Astrocyte of the spinal cord (primary cell): ENCODE measurements around the gene TM9SF1.

Source experiments
- DNase-seq: peaks from one replicate; pipeline ENCODE4 v3.0.0; 2011; ENCODE audit warnings: low read depth, low spot score
- H3K4me3 ChIP-seq: 2 replicates; pipeline ENCODE4 v1.5.1; 2011; ENCODE audit warnings: low read depth, mild to moderate bottlenecking, low read length, moderate library complexity
- in situ Hi-C: cut with HindIII; loops from 2 replicates; pipeline ENCODE4 v1.10.0; 2017; ENCODE audit warnings: low sequenced_read_pairs
- TF ChIP-seq, protein P1 (sequence below): IDR thresholded peaks from 2 replicates; pipeline ENCODE4 v1.5.1; 2012; ENCODE audit warnings: low read depth, mild to moderate bottlenecking, low read length, inconsistent platforms

TM9SF1 gene

DNA sequence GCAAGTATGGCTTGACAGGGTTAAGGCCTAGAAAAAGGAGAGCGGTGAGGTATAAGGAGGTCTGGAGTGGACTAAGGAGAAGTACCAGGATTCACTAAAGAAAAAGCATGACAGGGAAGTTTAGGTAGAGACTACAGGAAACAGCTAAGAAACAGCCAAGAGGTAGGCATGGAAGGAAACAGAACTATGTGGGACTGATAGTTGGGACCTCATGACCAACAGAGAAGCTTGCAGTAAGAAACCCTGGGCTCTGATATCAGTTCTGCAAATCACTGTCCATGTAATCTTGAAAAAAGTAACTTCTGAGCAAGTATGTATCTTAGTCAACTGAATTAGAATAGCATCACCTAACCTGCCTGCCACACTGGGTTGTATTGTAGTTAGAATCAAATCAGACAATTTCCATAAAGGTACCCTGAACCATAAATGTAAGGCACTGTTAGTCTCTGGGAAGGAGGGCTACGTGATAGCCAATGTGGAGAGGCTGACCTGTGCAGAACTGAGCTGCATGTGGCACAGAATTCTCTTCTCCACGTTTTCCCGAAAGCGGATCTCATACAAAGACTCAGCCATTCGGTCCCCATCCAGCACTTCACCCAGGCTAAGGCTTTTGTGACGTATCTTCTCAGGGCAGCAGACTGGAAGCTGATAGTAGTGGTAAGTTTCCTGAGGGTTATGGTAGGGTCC, 912 bp downstream of the TM9SF1 start:
- TF ChIP-seq, protein P1, sequence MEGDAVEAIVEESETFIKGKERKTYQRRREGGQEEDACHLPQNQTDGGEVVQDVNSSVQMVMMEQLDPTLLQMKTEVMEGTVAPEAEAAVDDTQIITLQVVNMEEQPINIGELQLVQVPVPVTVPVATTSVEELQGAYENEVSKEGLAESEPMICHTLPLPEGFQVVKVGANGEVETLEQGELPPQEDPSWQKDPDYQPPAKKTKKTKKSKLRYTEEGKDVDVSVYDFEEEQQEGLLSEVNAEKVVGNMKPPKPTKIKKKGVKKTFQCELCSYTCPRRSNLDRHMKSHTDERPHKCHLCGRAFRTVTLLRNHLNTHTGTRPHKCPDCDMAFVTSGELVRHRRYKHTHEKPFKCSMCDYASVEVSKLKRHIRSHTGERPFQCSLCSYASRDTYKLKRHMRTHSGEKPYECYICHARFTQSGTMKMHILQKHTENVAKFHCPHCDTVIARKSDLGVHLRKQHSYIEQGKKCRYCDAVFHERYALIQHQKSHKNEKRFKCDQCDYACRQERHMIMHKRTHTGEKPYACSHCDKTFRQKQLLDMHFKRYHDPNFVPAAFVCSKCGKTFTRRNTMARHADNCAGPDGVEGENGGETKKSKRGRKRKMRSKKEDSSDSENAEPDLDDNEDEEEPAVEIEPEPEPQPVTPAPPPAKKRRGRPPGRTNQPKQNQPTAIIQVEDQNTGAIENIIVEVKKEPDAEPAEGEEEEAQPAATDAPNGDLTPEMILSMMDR: no peak
- in situ Hi-C loops: no loop called here
- H3K4me3 ChIP-seq: peak overlapping the region; percentile 84
- no peak for DNase-seq

DNA sequence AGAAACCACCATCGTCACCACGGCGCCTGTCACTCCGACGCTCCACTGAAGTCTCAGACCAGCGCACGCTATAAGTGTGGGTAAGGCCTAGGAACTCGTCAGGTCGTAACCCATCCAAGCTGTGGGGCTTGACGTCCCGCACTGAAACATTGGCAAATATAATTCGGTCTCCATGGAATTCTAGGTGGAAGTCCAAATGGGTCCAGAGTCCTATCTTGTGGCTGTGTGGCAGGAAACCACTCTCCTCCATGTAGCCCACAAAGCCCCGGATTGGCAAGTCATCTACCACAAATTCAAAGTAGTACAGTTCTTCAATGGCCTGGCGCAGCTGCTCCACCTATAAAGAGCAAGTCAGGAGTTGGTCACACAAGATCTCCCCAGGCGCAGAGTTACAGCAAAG, 2.3 kb downstream of the TM9SF1 start:
- in situ Hi-C loops: no loop called here
- TF ChIP-seq, protein P1: no peak

DNA sequence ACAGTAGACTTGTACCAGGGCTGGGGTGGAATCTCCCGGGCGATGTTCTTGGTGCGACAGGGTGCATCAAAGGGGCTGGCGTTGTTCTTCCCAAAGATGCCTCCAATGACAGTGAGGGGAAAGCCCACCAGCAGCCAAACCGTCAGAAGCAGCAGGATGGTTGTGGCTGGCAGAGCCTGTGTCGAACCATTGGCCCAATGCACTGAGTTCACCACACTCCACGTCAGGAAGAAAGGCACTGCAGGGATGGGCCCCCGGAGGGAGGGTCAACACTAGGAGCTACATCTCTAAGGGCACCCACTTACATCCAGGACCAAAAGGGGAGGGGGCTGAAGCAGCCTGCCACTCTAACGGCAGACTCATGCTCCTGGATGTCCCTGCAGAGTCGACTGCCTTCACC, 4.8 kb downstream of the TM9SF1 start:
- DNase-seq: no peak
- no peak overlapping the region for H3K4me3 ChIP-seq
- in situ Hi-C loops: no loop called here
- TF ChIP-seq, protein P1: no peak

More for the DNA sequence above, 2.3 kb downstream of the TM9SF1 start:
- no peak for DNase-seq
- no peak overlapping the region for H3K4me3 ChIP-seq

DNA sequence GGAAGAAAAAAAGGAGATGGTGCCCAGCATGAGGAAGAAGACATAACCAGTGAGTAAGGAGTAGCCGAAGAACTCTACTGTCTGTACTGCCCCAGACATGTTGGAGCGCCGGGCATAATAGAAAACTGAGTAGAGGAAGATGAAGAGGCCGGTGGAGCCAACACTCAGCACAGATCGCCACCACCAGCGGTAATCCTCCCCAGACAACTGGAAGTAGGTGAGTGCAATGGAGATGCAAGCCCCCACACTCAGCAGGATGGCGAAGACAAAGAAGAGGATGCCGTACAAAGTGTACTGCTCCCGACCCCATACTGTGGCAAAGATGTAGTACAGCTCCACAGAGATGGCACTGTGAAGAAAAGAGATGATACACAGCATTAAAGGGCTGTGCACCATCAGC, 5.8 kb downstream of the TM9SF1 start:
- no peak for DNase-seq
- in situ Hi-C loops: no loop called here
- H3K4me3 ChIP-seq: no peak overlapping the region
- TF ChIP-seq, protein P1: no peak

DNA sequence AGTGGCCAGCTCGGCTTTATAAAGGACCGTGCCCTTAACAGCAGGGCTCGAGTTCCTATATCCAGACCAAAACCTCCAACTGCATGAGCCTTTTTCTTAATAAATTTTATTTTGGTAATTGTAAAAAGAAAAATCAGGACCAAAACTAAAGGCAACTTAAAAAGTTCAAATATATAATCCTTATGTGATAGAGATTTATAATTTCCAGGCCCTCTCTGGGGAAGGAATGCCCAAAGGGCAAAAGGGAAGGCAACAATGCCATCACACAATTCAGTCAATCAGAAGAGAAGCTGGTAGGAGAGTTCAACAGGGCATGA, 6.2 kb downstream of the TM9SF1 start:
- in situ Hi-C loops: no loop called here
- peak overlapping the region; percentile 87 for H3K4me3 ChIP-seq

DNA sequence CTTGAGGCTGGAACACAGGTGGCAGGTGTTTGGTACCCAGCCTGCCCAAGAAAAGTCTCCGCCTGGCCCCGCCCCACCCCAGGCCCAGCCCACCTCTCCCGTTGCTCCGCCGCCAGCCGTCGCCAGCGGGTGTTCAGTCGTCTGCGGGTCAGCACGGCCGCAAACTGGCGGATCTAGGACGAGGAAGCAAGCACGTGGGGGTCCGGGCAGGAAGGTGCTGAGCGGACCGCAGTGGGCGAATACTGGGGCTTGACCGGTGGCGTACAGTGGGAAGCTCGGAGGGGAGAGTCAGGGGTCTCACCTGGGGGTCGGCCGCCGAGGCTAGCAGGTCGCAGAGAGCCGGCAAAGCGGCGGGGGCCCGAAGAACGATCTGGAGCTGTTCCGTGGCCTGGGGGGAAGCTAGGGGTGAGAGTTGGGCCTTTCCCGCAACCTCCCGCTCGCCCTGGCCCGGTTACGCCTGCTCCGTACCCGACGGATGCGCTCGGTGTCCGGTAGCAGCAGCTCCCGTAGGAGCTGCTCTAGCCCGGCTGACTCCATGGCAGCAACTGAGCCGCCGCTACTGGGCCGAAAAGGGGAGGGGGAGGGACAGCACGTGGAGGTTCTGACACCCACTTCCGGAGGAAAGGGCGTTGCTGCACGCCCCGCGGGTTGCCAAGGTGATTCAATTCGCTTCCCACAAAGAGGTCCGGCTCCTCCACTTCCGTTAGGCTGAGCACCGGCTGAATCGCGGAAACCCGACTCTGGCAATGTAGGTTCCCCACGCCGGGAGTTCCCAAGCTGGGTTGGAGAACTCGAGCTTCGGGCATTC, 6.8 kb downstream of the TM9SF1 start, which contains the start of gene IPO4:
TSS of gene IPO4 (minus strand) at position 566 of the 808 bp plus-strand sequence. CDS start at position 537, 29 bp downstream.
- TF ChIP-seq, protein P1: no peak
- H3K4me3 ChIP-seq: peak within 1 kb of the TSS; percentile 87
- in situ Hi-C loops: no loop called here
- peak; percentile 98 for DNase-seq

More for the DNA sequence above, 6.2 kb downstream of the TM9SF1 start:
- DNase-seq: no peak
- TF ChIP-seq, protein P1: no peak
